GM21515 (cell line): ENCODE measurements around the gene AP3B1.
"Not testable (repeated sequence)": the region's sequence is repeated elsewhere in the genome, so short reads cannot be mapped to it uniquely, and the experiment has no call there.

ENCODE experiments used
- ATAC-seq: cut with Tn5 transposase; IDR thresholded peaks from one replicate; pipeline ENCODE4 v1.9.1; 2021; ENCODE audit not compliant: unreplicated experiment

AP3B1 gene

DNA sequence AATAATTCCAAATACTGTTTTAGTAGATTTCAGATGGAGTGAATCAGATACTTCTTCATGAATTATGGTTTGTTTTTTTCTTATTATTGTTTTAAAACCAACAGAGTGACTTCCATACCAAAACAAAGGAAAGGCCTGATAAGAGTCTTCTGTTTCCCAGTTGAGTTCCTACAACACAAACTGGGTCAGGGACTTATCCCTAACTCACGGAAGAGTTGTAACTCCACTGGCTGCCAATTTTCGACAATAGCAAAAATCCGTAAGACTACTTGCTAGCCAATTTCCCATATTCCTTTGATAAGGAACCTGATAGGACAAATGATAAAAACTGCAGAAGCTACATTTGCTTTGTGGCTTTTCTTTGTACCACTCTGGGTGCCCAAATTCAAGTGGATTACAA, 219.2 kb downstream of the AP3B1 start:
- ATAC-seq: no peak

DNA sequence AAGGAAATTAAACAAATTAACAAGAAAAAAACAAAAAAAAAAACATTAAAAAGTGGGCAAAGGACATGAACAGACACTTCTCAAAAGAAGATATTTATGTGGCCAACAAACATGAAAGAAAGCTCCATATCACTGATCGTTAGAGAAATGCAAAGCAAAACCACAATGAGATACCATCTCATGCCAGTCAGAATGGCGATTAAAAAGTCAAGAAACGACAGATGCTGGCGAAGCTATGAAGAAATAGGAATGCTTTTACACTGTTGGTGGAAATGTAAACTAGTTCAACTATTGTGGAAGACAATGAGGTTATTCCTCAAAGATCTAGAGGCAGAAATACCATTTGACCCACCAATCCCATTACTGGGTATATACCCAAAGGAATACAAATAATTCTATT, 223.8 kb downstream of the AP3B1 start:
- ATAC-seq: not testable (repeated sequence)

- ATAC-seq: not testable (repeated sequence)
Observed at GRCh38 chr5:78067581-78067980, 226.9 kb downstream of the AP3B1 start.

DNA sequence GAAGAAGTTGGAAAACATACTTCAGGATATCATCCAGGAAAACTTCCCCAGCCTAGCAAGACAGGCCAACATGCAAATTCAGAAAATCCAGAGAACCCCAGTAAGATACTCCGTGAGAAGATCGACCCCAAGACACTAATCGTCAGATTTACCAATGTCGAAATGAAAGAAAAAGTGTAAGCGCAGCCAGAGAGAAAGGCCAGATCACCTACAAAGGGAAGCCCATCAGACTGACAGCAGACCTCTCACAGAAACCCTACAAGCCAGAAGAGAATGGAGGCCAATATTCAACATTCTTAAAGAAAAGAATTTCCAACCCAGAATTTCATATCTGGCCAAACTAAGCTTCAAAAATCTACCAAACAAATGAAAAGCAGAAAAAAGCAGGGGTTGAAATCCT, 227.8 kb downstream of the AP3B1 start:
- not testable (repeated sequence) for ATAC-seq

DNA sequence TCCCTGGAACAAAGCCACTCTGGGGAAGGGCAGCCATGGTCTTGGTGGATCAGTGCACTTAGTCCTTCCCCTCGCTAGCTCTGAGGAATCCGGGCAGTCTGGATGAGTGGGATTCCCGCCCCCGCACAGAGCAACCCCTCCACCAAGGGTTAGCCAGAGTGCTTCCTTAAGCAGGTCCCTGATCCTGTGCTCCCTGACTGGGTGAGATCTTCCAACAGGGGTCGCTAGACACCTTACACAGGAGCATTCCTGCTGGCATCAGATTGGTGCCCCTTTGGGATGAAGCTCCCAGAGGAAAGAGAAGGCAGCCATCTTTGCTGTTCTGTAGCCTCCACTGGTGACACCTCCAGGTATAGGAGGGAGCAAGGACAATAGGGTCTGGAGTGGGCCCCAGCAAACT, 228.8 kb downstream of the AP3B1 start:
- ATAC-seq: no peak

DNA sequence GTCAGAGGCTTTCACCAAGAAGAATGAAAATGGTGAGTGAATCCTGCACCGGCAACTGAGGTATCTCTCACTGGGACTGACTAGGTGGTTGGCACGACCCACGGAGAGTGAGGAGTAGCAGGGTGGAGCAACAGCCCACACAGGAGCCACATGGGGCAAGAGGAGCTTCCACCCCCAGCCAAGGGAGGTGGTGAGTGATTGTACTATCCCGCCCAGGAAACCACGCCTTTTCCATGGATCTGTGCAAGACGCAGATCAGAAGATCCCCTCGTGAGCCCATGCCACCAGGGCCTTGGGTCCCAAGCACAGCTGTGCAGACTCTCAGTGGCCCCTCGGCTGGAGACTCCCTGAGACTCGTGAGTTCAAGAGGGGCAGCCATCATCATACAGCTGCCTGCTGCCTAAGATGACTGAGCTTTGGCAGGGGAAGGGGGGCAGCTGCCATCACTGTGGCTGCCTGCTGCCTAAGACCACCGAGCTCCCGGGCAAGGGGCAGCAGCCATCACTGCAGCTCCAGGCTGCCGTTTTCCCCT, 229.5 kb downstream of the AP3B1 start:
- ATAC-seq: no peak

DNA sequence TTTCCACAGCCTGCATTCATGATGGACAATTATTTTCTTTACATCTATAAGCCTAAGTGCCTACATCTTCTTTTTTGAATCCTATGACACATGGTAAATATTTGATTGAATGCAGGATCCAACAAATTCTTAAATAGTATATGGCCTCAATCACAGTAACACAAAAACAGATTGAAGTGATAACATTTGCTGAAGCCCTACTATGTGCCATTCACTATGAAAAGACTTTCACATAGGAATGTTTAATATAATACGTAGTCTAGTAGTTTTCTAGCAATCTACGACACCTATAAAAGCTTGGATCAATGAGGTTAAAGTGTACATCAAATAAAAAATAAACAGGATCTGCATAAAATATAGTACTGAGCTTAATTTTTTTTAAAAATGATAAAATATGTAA, 231.0 kb downstream of the AP3B1 start:
- ATAC-seq: no peak

DNA sequence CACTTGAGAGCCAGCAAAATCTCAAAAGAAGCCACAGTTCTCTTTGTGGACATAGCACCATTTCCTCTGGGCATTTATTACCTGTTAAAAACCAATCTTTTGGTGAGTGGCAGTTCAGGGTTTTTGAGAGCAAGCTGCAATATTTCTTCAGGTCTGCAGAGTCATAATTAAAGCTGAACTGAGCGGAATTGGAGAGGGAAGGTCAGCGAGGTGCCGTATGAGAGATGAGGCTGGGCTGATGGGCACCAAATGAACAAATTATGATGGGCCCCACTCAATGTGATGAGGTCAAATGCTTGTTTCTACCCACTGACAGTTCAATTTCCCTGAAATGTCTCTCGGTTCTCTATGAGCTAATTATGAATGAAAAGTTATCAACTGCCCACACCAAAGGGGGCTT, 231.9 kb downstream of the AP3B1 start:
- no peak for ATAC-seq

DNA sequence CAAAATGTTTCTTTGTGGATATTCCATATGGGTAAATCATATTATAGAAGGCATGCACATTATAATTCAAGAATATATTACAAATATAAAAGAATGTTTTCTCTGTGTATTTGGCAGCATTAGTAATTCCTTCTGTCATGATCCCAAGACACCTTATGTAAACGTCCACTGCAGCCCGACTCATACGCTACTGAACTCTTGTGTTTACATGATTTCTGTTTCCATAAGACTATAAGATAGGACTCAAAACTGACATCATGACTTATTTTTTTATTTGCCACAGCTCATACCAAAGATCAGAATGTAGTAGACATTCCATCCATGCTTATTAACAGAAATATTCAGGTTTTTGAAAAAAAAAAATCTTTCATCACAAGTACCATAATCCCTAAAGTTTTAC, 234.1 kb downstream of the AP3B1 start:
- ATAC-seq: no peak

- no peak for ATAC-seq
Observed at GRCh38 chr5:78058625-78059024, 235.9 kb downstream of the AP3B1 start.

DNA sequence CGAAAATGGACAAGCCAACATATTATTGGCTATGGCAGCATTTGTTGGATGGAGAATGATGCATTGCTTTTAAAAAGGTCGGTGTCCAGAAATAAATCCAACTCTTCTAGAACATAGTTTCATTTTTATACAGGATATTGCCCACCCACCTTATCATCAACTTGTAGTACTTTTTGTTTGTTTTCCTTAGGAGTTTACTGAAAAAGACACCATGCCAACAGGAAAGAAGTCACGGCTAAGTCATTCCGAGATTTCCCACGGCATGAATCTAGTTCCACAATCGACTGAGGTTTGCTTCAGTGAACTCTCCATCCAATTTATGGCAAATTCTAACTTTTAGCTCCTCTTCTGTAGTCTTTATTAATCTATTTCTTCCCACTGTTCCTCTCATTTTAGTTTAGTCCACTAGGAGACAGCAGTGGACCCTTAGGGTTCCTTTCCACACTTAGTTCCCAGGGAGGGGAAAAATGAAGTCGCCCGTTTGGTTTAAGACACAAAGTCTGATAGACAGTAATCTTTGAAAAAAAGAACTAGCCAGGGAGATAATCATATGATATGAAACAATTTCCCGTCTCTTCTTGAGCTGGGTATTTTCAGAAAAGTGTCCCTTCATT, 237.5 kb downstream of the AP3B1 start:
- no peak for ATAC-seq

DNA sequence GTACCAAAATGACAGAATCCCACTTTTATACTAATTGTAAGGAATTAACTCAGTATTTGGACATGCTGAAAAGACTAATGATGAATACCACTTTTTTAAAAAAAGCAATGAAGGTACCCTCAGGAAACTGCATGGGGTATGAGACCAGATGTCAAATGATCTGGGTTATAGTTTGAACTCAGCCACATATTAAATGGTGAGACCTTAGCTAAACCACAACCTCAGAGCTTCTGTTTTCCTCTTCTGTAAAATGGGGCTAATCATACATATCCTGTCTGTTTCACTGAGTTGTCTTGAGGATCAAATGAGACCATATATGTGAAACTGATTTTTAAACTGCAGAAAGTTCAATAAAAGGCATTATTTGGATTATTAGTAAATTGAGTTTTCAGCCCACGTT, 238.4 kb downstream of the AP3B1 start:
- no peak for ATAC-seq

GRCh38 chr5:78050888-78051287, 243.6 kb downstream of the AP3B1 start:
- no peak for ATAC-seq

- ATAC-seq: not testable (repeated sequence)
Observed at GRCh38 chr5:78046823-78047222, 247.7 kb downstream of the AP3B1 start.

DNA sequence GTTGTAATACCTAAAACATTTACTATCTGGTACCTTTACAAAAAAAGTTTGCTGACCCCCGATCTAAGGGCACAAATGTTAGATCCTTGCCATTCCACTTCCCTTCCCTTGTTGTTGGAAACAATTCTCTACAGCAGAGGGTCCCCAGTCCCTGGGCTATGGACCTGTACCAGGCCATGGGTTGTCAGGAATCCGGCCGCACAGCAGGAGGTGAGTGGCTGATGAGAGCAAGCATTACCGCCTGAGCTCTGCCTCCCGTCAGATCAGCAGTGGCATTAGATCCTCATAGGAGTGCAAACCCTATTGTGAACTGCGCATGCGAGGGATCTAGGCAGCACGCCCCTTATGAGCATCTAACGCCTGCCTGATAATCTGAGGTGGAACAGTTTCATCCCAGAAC, 248.5 kb downstream of the AP3B1 start:
- ATAC-seq: no peak

GRCh38 chr5:78041805-78042204, 252.7 kb downstream of the AP3B1 start:
- ATAC-seq: no peak

DNA sequence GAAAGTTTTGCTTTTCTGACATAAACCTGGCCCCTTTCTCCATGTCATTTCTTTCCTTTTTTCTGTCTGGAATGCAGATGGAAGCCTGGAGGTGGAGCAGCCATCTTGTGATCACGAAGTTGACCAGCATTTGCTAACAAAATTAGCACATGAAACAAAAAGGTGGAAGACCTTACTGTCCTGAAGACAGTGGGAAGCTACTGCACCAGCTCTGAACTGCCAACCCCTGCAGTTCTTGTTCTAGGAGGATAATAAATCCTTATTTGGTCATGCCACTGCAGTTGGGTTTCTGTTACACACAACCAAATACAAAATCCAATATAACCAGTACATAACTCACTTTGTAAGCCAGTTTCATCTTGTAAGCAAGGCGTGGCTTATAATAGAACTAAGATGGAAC, 269.0 kb downstream of the AP3B1 start:
- no peak for ATAC-seq

DNA sequence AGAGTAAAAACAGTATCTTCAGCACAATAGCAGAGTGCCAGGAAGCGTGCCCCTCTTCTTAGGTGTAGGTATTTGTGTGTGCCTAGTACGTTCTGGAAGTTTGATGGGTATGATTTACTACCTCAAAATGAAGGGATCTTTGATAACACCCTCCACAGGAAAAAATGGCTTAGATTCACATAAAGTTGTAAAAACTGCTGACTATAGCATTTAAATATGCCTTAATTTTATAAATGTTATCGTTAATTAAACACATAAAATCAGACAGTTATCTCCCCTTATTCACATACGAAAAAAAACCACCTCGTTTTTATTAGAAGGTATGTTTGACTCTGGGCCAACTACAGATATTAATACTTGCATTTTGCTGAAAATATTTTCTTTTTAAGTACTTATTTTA, 274.8 kb downstream of the AP3B1 start:
- no peak for ATAC-seq

- ATAC-seq: no peak
Observed at GRCh38 chr5:78016863-78017529, 277.5 kb downstream of the AP3B1 start.

DNA sequence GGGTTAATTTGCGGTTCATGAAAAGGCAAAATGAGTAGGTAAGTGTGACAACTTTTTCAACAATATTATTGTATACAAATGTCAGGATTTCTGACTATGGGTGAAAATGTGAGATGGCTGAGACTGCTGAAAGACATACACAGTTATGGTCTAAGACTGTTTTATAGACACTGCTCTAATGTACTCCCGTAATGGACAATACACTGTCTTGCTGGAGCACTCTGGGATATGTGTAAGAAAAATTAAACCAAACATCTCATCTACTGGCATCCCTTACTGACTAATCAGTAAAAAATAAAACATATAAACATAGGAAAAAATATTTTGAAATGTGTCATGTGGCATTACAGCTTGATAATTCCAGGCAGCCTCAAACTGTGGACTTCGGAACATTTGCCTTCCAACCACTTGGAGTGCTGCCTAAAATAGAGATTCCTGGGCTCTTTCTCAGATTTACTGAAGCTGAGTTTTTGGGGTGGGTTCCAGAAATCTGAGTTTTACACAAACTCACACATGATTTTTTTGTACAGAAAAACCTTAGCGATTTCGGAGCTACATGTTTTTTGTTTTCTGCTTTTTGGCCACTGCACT, 284.5 kb downstream of the AP3B1 start:
- no peak for ATAC-seq

DNA sequence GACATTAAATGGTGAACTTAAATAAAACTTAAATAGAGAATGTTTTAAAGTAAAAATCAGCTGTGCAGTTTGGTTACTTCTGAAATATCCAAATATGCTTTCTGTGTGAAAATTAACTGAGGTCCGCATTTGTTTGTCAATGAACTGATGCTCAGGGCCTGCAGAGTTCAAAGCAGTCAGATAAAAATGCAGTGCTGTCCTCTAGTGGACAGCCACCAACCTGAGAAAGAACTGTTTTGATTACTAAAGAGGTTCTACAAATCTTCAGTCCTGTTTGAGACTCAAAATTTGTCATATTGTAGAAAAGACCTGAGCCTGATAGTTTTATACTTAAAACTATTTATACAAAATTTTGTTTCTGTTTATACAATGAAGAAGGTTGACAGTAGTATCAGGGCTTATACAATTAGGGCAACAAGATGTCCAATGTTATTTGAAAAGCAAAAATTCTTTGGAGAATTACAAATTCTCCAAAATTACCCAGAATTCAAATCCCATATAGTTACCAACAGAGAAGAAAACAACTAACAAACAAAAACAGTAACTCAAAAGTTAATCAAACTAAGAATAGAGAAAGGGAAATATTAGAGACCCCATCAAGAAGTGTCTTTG, 286.0 kb downstream of the AP3B1 start:
- ATAC-seq: no peak

GRCh38 chr5:78007233-78007632, 287.3 kb downstream of the AP3B1 start:
- ATAC-seq: no peak
